Measurements from ENCODE around the gene PITPNC1.
A peak's percentile ranks its signal among the peaks of the same experiment; 100 is the strongest.

The PITPNC1 gene

DNA sequence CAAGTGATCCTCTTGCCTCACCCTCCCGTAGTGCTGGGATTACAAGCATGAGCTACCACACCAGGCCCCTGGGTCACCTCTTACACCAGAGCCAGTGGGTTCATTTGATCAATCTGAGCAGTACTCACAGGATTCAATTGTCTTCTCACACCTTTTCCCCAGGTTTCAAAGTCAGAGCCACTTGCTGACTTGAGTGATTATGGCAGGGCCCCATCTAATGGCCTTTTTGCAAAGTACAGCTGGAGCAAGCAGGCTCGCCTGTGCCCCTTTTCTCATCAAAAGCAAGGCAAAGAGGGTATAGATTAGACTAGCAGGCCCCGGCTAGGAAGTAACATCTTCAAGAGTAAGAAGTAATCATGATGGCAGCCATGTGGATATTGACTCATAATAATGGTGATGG, 225.9 kb downstream of the PITPNC1 start:
- Mint-ChIP-seq H3K36me3 (peaks cover 6% of the 10 kb centered on the region), H3K4me3 (no peak overlapping the region), H3K9me3 (peaks cover 6% of the 10 kb centered on the region), H3K27me3 (no peaks in the 10 kb centered on the region), H3K4me1 (no peaks in the 10 kb centered on the region), H3K27ac (no peak overlapping the region)
- peak in 1 of 2 donors; percentile 7 for DNase-seq (ENCODE audit: low spot score in 2 of 2)
- ATAC-seq (ENCODE audit: low read depth): peak; percentile 51

DNA sequence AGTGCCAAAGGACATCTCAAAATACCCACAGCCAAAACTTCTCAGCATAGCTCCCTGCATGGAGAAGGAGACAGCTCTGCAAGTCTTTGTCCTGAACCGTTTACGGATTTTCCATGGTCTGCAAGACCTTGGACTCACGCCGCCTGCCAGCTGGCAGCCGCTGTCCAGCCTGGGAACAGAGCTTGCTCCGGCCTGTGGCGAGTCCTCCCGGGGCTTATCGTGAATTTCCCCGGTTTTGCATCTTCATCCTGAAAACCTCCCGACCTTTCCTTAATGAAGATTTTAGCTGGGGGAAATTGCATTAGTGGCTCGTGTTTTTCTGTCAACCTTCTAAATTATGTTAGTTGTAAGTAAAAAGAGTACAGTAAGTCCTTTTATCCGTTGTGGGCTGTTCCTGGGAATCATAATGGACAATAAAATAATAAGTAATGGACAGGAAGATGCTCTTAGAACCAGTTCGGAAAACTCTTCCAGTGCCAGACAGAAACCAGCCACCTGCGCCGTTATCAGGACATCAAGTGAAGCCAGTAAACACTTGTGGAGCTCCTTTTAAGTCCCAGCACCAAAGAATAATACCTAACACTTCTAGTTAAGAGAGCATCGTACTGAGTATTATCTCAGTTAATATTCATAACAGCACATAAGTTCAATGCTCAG, 228.3 kb downstream of the PITPNC1 start:
- DNase-seq (ENCODE audit: low spot score in 2 of 2) (no peak), ATAC-seq (ENCODE audit: low read depth) (no peak)
- Mint-ChIP-seq H3K27me3 (no peaks in the 10 kb centered on the region), H3K27ac (no peak overlapping the region), H3K4me1 (no peaks in the 10 kb centered on the region), H3K4me3 (no peak overlapping the region), H3K9me3 (peaks cover 1% of the 10 kb centered on the region), H3K36me3 (no peaks in the 10 kb centered on the region)

DNA sequence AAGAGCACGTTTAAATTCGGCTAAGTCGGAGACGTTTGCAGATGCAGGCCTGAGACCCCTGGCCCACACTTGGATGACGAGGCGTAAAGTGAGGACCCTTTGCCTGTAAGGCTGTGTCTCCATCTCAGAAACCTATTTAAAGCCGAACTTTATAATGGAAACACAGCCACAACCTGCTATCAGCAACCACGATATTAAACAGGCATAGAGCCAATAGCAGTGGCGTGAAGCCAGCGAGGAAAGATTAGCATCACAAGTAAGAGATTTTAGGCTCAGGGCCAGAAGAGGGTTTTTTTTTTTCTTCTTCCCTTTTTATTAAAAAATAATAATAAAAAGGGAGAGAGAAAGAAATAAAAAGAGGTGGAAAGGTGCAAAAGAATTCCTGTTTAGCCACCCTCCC, 229.4 kb downstream of the PITPNC1 start:
- ATAC-seq (ENCODE audit: low read depth): no peak
- H3K4me1 Mint-ChIP-seq: no peaks in the 10 kb centered on the region
- no peaks in the 10 kb centered on the region for H3K36me3 Mint-ChIP-seq
- H3K27ac Mint-ChIP-seq: no peak overlapping the region
- no peaks in the 10 kb centered on the region for H3K9me3 Mint-ChIP-seq
- H3K27me3 Mint-ChIP-seq: no peaks in the 10 kb centered on the region
- no peak overlapping the region for H3K4me3 Mint-ChIP-seq
- no peak for DNase-seq (ENCODE audit: low spot score in 2 of 2)

DNA sequence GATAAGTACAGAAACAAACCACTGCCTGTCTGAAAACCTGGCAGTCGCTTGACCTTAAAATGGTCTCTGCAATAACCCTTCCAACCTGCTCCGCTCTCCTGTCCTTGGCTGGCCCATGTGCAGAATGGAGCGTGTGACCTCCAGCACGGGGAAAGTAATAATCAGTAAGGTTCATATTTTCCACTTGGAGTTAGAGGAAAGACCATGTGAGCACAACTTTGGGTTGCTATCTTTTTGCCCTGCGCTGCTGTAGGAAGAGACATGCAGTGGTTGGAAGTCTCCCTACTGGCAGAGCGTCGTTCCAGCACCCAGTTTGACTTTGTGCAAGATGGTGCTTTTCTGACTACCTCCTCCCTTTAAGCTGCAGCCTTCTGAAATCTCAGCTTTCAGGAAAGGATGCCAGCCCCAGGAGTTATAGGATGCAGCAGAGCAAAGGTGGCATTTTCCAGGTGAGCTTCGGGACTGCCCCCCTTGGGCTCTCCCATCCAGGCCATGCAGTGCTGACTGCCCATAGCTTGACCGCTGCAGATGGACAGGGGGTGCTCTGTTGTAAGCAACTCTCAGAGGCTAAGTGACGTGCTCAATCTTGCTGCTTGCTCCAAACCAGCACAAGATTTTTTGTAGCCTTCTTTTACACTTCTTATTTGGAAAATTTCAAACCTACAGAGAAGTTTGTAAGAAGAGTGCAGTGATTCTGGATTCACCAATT, 230.0 kb downstream of the PITPNC1 start:
- H3K27ac Mint-ChIP-seq: no peak overlapping the region
- H3K9me3 Mint-ChIP-seq: no peaks in the 10 kb centered on the region
- H3K27me3 Mint-ChIP-seq: peaks cover 2% of the 10 kb centered on the region
- H3K4me1 Mint-ChIP-seq: no peaks in the 10 kb centered on the region
- DNase-seq (ENCODE audit: low spot score in 2 of 2) (no peak), ATAC-seq (ENCODE audit: low read depth) (no peak)
- H3K36me3 Mint-ChIP-seq: no peaks in the 10 kb centered on the region
- no peak overlapping the region for H3K4me3 Mint-ChIP-seq

DNA sequence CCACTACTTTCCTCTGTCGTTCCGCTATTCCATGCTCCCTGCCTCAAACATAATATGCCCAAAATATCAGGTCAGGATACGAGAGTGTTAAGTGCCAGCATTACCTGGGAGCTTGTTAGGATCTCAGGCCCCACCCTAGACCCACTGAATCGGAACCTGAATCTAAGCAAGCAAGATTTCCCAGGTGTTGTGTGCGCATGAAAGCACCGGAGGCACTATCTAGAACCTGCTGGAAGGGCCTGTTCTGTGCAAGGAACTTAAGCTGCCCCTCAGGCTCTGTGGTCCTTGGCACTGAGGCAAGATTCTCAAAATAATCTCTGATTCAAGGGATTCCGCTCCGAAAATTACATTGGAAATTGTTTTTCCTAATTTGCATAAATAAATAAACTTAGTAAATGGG, 233.0 kb downstream of the PITPNC1 start:
- Mint-ChIP-seq H3K4me1 (no peaks in the 10 kb centered on the region), H3K9me3 (no peaks in the 10 kb centered on the region), H3K27me3 (peaks cover 2% of the 10 kb centered on the region), H3K27ac (no peak overlapping the region), H3K36me3 (no peaks in the 10 kb centered on the region), H3K4me3 (no peak overlapping the region)
- DNase-seq (ENCODE audit: low spot score in 2 of 2) (no peak), ATAC-seq (ENCODE audit: low read depth) (no peak)

DNA sequence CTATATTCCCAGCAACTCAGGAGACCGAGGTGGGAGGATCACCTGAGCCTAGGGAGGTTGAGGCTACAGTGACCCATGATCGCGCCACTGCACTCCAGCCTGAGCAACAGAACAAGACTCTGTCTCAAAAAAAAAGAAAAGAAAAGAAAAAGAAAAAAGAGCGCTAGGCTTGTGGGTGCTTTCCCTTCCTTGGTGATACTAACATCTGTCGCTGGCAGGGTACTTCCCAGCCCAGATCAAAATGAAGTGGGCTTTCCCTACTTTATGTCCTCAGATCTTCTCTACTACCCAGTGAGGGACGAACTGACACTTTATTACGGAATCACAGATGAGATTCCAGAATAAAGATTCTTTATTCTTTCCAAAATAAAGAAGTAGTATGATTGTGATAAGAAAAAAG, 236.9 kb downstream of the PITPNC1 start:
- Mint-ChIP-seq H3K27me3 (peaks cover 2% of the 10 kb centered on the region), H3K27ac (no peak overlapping the region), H3K4me3 (no peak overlapping the region), H3K9me3 (no peaks in the 10 kb centered on the region), H3K4me1 (no peaks in the 10 kb centered on the region), H3K36me3 (peaks cover 1% of the 10 kb centered on the region)
- no peak for DNase-seq (ENCODE audit: low spot score in 2 of 2)
- ATAC-seq (ENCODE audit: low read depth): no peak

DNA sequence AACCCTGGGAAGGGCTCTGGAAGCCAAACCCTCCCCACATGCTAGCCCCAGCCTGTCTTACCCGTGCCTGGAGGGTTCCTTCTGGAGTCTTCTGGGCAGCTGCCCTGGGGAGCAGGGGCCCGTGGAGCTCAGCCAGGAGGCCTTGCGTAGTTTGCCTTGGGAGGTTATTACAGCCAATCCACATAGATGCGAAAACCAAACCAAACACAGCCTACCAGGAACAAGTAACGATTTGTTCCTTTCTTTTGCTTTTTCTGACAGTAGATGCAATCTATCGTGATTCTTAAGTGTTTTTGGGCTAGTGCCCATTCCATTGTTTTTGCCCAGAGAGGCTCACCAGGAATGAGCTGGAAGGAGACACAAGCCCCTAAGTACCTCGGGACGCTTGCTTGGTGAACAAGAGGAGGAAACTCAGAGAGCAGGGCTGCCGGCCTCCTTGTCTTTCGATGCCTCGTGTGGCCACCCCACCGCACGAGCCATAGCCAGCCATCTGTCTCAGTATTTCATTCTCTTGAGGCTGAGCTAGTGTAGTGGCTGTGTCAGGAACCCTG, 238.0 kb downstream of the PITPNC1 start:
- no peak overlapping the region for H3K27ac Mint-ChIP-seq

DNA sequence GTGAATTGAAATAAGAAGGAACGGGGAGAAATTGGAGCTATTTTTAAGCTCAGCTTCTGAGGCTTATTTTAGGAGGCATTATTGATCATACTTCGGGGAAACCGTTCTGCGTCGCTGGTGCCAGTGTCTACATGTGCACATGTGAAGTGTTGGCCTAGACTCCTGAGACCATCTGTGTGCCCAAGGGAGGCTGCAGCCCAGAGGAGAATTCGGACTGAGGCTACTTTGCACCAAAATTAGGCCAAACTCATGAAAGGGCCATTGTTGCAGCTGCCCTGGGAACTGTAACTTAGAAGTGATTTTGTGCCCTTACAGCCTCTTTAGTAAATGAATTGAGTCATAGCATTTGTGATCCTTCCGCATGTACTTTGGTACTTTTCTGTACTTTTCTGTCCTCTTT, 238.7 kb downstream of the PITPNC1 start:
- peaks cover 2% of the 10 kb centered on the region for H3K27me3 Mint-ChIP-seq
- H3K9me3 Mint-ChIP-seq: no peaks in the 10 kb centered on the region
- peaks cover 1% of the 10 kb centered on the region for H3K36me3 Mint-ChIP-seq
- no peaks in the 10 kb centered on the region for H3K4me1 Mint-ChIP-seq
- no peak overlapping the region for H3K27ac Mint-ChIP-seq
- DNase-seq (ENCODE audit: low spot score in 2 of 2) (no peak), ATAC-seq (ENCODE audit: low read depth) (no peak)
- no peak overlapping the region for H3K4me3 Mint-ChIP-seq

More for the DNA sequence above, 238.0 kb downstream of the PITPNC1 start:
- peaks cover 1% of the 10 kb centered on the region for H3K36me3 Mint-ChIP-seq
- DNase-seq (ENCODE audit: low spot score in 2 of 2) (no peak), ATAC-seq (ENCODE audit: low read depth) (no peak)
- H3K4me3 Mint-ChIP-seq: no peak overlapping the region
- no peaks in the 10 kb centered on the region for H3K9me3 Mint-ChIP-seq
- peaks cover 2% of the 10 kb centered on the region for H3K27me3 Mint-ChIP-seq
- no peaks in the 10 kb centered on the region for H3K4me1 Mint-ChIP-seq

DNA sequence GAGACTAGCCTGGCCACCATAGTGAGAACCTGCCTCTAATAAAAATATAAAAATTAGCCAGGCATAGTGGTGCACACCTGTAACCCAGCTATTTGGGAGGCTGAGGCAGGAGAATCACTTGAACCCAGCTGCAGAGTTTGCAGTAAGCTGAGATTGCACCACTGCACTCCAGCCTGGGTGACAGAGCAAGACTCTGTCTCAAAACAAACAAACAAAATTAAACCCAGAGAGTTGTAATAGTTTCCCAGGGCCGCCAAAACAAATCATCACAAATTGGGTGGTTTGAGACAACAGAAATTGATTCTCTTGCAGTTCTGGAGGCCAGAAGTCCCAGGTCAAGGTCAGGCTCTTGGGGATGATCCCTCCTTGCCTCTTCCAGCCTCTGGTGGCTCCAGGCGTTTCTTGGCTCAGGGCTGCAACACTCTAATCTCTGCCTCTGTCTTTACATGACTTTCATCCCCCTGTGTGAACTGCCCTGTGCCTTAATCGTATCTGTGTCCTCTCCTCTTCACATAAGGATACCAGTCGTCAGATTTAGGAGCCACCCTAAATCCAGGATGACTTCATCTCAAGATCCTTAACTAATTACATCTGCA, 240.3 kb downstream of the PITPNC1 start:
- no peak for ATAC-seq (ENCODE audit: low read depth)
- H3K9me3 Mint-ChIP-seq: no peaks in the 10 kb centered on the region

DNA sequence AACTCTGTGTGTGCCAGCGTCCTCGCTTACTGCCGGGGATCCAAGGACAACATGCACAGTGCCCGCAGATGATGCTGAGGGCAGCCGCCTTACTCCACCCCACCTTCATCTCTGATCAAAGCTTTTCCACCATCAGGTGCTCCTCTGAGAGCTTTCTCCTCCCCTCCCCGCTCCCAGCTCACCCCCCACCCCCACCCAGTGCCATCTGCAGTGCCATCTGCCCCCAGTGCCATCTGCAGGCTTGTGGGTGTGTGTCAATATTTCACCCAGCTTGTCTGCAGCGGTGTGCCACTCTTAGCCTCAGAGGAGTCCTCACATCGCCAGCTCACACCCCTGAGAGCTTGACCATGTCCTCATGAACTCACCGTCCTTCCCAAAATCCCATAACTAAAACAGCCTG, 242.5 kb downstream of the PITPNC1 start:
- ATAC-seq (ENCODE audit: low read depth) (no peak), DNase-seq (ENCODE audit: low spot score in 2 of 2) (no peak)
- Mint-ChIP-seq H3K4me1 (no peaks in the 10 kb centered on the region), H3K27ac (no peak overlapping the region), H3K27me3 (no peaks in the 10 kb centered on the region), H3K9me3 (no peaks in the 10 kb centered on the region), H3K36me3 (peaks cover 1% of the 10 kb centered on the region), H3K4me3 (no peak overlapping the region)

More for the DNA sequence above, 240.3 kb downstream of the PITPNC1 start:
- DNase-seq (ENCODE audit: low spot score in 2 of 2): no peak
- Mint-ChIP-seq H3K4me1 (no peaks in the 10 kb centered on the region), H3K36me3 (peaks cover 1% of the 10 kb centered on the region), H3K4me3 (no peak overlapping the region), H3K27me3 (no peaks in the 10 kb centered on the region), H3K27ac (no peak overlapping the region)

DNA sequence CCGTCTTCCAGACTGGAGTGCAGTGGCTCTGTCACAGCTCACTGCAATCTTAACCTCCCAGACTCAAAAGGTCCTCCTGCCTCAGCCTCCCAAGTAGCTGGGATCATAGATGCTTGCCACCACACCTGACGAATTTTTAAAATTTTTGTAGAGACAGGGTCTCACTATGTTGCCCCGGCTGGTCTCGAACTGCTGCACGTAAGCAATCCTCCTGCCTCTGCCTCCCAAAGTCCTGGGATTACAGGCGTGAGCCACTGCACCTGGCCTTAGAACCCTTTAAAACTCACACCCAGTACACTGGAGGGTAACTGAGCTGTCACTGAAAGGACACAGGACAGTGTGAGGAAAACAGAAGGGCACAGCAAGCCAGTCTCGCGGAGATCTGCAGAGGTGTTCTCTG, 243.0 kb downstream of the PITPNC1 start:
- H3K36me3 Mint-ChIP-seq: peaks cover 1% of the 10 kb centered on the region
- H3K4me1 Mint-ChIP-seq: no peaks in the 10 kb centered on the region
- no peaks in the 10 kb centered on the region for H3K9me3 Mint-ChIP-seq
- ATAC-seq (ENCODE audit: low read depth): no peak
- no peak for DNase-seq (ENCODE audit: low spot score in 2 of 2)
- no peak overlapping the region for H3K4me3 Mint-ChIP-seq
- H3K27me3 Mint-ChIP-seq: no peaks in the 10 kb centered on the region
- no peak overlapping the region for H3K27ac Mint-ChIP-seq

DNA sequence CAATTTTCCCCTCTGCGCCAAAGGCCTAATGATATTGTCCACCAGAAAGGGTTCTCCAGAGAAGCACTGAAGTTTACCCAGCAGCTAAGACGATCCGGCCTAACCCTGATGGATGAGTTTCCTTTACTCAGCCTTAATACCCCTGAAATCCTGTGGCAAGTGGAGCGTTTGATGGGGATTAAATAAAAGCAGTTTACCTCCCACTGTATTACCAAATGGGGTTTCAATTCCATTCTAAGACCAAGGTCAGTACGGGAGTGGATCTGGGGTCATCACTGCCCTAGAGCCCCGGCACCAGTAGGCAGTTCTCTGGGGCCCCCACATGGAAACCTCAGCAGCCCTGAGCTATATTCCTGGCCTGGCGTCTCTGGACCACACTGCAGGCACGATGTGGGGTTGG, 243.6 kb downstream of the PITPNC1 start:
- Mint-ChIP-seq H3K27ac (no peak overlapping the region), H3K36me3 (peaks cover 1% of the 10 kb centered on the region), H3K4me3 (no peak overlapping the region), H3K27me3 (no peaks in the 10 kb centered on the region), H3K4me1 (no peaks in the 10 kb centered on the region), H3K9me3 (no peaks in the 10 kb centered on the region)
- DNase-seq (ENCODE audit: low spot score in 2 of 2) (no peak), ATAC-seq (ENCODE audit: low read depth) (no peak)

DNA sequence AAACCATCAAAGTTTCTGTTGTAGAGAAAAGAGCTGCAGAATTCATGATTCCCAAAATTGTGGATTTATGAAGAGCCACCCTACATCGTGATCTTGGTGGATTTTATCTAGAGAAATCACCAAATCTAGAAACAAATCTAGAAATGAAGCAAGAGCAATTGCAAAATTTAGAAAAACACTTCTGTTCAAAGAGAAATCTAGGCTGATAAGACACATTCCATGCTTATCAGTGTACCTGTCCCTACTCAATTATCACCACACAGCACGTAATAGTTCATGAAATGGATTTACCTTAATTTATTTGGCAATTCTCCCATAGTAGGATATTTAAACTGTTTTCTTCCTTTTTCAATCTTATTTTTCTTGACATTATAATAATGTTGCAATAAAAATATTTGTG, 246.7 kb downstream of the PITPNC1 start:
- Mint-ChIP-seq H3K27ac (no peak overlapping the region), H3K27me3 (no peaks in the 10 kb centered on the region), H3K9me3 (peaks cover 5% of the 10 kb centered on the region), H3K4me1 (no peaks in the 10 kb centered on the region), H3K4me3 (no peak overlapping the region), H3K36me3 (peaks cover 7% of the 10 kb centered on the region)
- ATAC-seq (ENCODE audit: low read depth): no peak
- DNase-seq (ENCODE audit: low spot score in 2 of 2): no peak

DNA sequence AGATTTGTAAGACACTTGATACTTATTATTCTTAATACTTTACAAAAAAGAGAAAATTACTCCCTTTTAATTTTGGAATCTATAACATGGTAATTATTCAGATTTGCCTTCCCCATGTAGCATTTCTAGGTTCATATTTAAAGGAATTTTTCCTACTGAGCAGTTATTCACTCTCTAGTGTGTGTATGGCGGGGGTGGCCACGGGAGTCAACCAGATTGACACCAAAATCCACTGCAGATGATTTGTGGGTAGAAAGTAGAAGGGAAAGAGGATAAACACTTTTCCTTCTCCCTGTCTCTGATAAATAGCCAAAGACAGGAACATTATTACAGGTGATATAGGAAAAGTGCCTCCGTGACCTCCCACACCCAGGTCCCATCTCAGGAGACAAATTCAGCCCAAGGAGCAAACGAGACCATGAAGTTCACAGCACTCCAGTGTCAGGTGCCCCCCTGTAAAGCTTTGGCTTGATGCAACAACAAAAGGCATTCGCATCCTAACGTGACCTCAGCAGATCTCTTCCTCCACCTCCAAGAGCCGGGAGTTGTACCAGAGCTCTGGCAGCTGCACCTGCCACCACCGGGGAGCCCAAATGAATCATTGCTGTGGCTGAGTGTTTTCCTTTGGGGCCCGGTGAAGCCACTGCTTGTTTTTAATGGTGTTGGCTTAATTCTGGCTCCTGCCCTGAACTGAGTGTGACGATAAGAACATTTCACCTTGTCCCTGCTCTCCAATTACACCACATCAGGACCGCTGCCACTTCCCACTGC, 248.0 kb downstream of the PITPNC1 start:
- no peaks in the 10 kb centered on the region for H3K4me1 Mint-ChIP-seq
- DNase-seq (ENCODE audit: low spot score in 2 of 2) (no peak), ATAC-seq (ENCODE audit: low read depth) (no peak)
- no peak overlapping the region for H3K27ac Mint-ChIP-seq
- peaks cover 5% of the 10 kb centered on the region for H3K9me3 Mint-ChIP-seq
- H3K27me3 Mint-ChIP-seq: no peaks in the 10 kb centered on the region
- no peak overlapping the region for H3K4me3 Mint-ChIP-seq
- H3K36me3 Mint-ChIP-seq: peaks cover 7% of the 10 kb centered on the region
